Spleen (tissue), 11 donors: Measurements from ENCODE around the gene NT5E. TPM values are rescaled to one million over a fixed set of nuclear protein-coding genes. Genes with fewer than 3 reads are reported as not detected.

Experiments
- DNase-seq: peaks from one replicate; pipeline ENCODE4 v3.0.0-alpha.2; 2020
- H3K27ac ChIP-seq, 8 donors: fragments of 200-600 bp; sonication (generic) in 7 of 8; 1 replicate in 4 of 8; 2 replicates in 4 of 8; pipeline versions ENCODE4 v1.5.0 to v1.8.0; 2016 to 2021; ENCODE audit warnings: inconsistent platforms in 4 of 8, mild to moderate bottlenecking in 4 of 8, moderate library complexity in 1 of 8
- H3K27me3 ChIP-seq, 7 donors: fragments of 200-600 bp; sonication (generic) in 6 of 7; replicated peaks in 1 of 7; 1 replicate in 4 of 7; 2 replicates in 3 of 7; pipeline versions ENCODE4 v1.5.0 to v1.8.0; 2016 to 2021; ENCODE audit warnings: inconsistent platforms in 3 of 7, mild to moderate bottlenecking in 1 of 7
- H3K36me3 ChIP-seq, 6 donors: fragments of 200-600 bp; sonication (generic) in 5 of 6; 1 replicate in 4 of 6; 2 replicates in 2 of 6; pipeline versions ENCODE4 v1.5.0 to v1.8.0; 2016 to 2021; ENCODE audit warnings: inconsistent platforms in 2 of 6
- H3K4me1 ChIP-seq, 6 donors: fragments of 200-600 bp; sonication (generic) in 5 of 6; 1 replicate in 3 of 6; 2 replicates in 3 of 6; pipeline versions ENCODE4 v1.5.0 to v1.8.0; 2016 to 2021; ENCODE audit warnings: inconsistent platforms in 3 of 6
- H3K4me3 ChIP-seq, 8 donors: fragments of 200-600 bp; sonication (generic) in 7 of 8; 1 replicate in 4 of 8; 2 replicates in 4 of 8; pipeline versions ENCODE4 v1.5.0 to v1.8.0; 2016 to 2021; ENCODE audit warnings: inconsistent platforms in 4 of 8, mild to moderate bottlenecking in 4 of 8, moderate library complexity in 2 of 8
- H3K9me3 ChIP-seq, 8 donors: fragments of 200-600 bp; sonication (generic) in 7 of 8; 1 replicate in 4 of 8; 2 replicates in 4 of 8; pipeline versions ENCODE4 v1.5.0 to v1.8.0; 2016 to 2021; ENCODE audit warnings: inconsistent platforms in 4 of 8
- POLR2A ChIP-seq, 3 donors: fragments of 450-650 bp; IDR thresholded peaks; one replicate each; pipeline ENCODE4 v1.5.1; 2017; ENCODE audit warnings: antibody characterized with exemption in 3 of 3, mild to moderate bottlenecking in 1 of 3
- POLR2AphosphoS5 ChIP-seq, 3 donors: sonication (generic); formaldehyde crosslinking; IDR thresholded peaks; one replicate each; pipeline ENCODE4 v1.5.1; 2017; ENCODE audit warnings: antibody characterized with exemption in 3 of 3
- WGBS, 5 donors: extraction: QIAGEN DNeasy Blood & Tissue Kit in 3 of 5; methylation state at CpG; one replicate each; pipeline versions ENCODE4 v1.1.5 to v1.1.7; 2013 to 2018; 5-methylcytosine and 5-hydroxymethylcytosine counted together
- intact Hi-C: fragments of 100-400 bp; cut with DNase I; formaldehyde crosslinking; loops from one replicate; pipeline ENCODE4 v1.15.0; 2023; ENCODE audit warnings: low total_unique reads
- polyA plus RNA-seq, 3 donors: library from polyadenylated mRNA; stranded (reverse); fragments of 200-250 nt; gene quantifications; one replicate each; pipeline ENCODE4 v1.2.1, GENCODE V29; 2013
- total RNA-seq, 7 donors: library from RNA; depleted of rRNA in 3 of 7; stranded (reverse); fragments of >200 nt in 3 of 7; fragmentation: NEBNext Ultra II Directional in 4 of 7; extraction: Animal tissue kit (Norgen Biotek cat#: 25700) in 4 of 7; gene quantifications; one replicate each; pipeline versions ENCODE4 v1.1.0 to v1.2.1, GENCODE V29; 2016 to 2021
- TF ChIP-seq, protein P1 (sequence below), 11 experiments: fragments of 200-600 bp in 7 of 11; fragments of 450-650 bp in 4 of 11; sonication (generic) in 4 of 11; IDR thresholded peaks in 8 of 11; conservative IDR thresholded peaks in 3 of 11; 1 replicate in 7 of 11; 2 replicates in 4 of 11; pipeline versions ENCODE4 v1.4.0 to v1.8.0; 2016 to 2021; ENCODE audit warnings: antibody characterized with exemption in 11 of 11, inconsistent platforms in 4 of 11, mild to moderate bottlenecking in 1 of 11
- donor health status: healthy with polysubstance abuse.
- donor health status: DM: no; HTN: no; CAD: no; lungs with moderate emphysema.
- donor health status: DM: no; HTN: no; CAD: no.
- donor health status: Bipolar disorder and iron deficiency.
- donor health status: healthy.
- donor health status: DM: no; HTN: no; CAD: no.
- donor health status: DM: yes; HTN: yes; CAD: no.

NT5E gene
- total and polyA plus RNA-seq, 10 donors = 8.4 to 32.2 (median 19.1) TPM

DNA sequence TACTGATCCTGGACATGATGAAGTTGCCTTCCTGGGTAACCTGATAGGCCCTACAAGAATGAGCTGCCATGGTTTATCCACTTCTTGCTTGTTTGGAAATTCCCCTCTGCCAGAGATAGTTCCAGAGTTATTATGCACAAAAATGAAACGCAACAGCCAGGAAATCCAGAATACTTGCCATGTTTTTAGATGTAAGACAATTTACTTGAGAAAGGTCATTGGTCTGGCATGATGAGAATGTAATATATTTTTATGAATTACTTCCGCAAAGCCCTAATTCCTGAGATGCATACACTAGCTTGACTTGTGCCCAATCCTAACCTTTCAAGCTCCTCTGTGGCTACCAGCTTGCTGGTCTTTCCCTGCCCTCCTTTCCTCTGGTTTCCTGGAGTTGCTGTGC is 27.9 kb upstream of the NT5E start:
- TF ChIP-seq POLR2AphosphoS5 (IDR thresholded peaks at IDR 0.05) (no peak), POLR2A (IDR thresholded peaks at IDR 0.05) (no peak)
- TF ChIP-seq, protein P1, sequence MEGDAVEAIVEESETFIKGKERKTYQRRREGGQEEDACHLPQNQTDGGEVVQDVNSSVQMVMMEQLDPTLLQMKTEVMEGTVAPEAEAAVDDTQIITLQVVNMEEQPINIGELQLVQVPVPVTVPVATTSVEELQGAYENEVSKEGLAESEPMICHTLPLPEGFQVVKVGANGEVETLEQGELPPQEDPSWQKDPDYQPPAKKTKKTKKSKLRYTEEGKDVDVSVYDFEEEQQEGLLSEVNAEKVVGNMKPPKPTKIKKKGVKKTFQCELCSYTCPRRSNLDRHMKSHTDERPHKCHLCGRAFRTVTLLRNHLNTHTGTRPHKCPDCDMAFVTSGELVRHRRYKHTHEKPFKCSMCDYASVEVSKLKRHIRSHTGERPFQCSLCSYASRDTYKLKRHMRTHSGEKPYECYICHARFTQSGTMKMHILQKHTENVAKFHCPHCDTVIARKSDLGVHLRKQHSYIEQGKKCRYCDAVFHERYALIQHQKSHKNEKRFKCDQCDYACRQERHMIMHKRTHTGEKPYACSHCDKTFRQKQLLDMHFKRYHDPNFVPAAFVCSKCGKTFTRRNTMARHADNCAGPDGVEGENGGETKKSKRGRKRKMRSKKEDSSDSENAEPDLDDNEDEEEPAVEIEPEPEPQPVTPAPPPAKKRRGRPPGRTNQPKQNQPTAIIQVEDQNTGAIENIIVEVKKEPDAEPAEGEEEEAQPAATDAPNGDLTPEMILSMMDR (IDR thresholded peaks at IDR 0.05 in 8 of 11, conservative IDR thresholded peaks at IDR 0.05 in 3 of 11) = no peak
- intact Hi-C loops = no loop called here
- WGBS, 5 donors = 72 to 92% (median 78%) methylated on average over 2 of the region's 2 CpGs
- Histone ChIP-seq H3K4me1 (peaks cover 0 to 14% (median 0%) of the 10 kb centered on the region in 6 donors), H3K36me3 (no peaks in the 10 kb centered on the region), H3K9me3 (peaks cover 0 to 26% (median 20%) of the 10 kb centered on the region in 8 donors), H3K27me3 (no peaks in the 10 kb centered on the region), H3K27ac (no peak overlapping the region), H3K4me3 (no peak overlapping the region)
- no peak for DNase-seq

DNA sequence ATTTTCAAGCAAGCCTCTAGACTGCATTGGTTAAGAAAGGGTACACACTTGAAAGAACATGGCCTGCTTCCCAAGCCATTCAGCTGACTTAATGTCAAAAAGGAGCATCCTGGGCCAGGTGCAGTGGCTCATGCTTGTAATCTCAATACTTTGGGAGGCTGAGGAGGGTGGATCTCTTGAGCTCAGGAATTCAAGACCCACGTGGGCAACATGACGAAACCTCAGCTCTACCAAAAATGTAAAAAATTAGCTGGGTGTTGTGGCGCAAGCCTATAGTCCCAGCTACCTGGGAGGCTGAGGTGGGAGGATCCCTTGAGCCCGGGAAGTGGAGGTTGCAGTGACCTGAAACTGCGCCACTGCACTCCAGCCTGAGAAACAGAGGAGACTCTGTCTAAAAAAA is 26.9 kb upstream of the NT5E start:
- peaks cover 0 to 28% (median 21%) of the 10 kb centered on the region in 8 donors for H3K9me3 ChIP-seq
- intact Hi-C loops = no loop called here

DNA sequence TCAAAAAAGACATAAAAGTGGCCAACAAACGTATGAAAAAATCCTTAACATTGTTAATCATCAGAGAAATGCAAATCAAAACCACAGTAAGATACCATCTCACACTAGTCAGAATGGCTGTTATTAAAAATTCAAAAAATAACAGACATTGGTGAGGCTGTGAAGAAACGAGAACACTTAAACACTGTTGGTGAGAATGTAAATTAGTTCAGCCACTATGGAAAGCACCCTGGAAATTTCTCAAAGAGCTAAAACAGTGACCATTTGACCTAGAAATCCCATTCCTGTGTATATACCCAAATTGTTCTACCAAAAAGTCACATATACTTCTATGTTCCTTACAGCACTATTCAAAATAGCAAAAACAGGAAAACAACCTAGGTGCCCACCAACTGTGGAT is 24.9 kb upstream of the NT5E start:
- Histone ChIP-seq H3K27me3 (no peaks in the 10 kb centered on the region), H3K4me3 (no peak overlapping the region), H3K9me3 (peaks cover 0 to 28% (median 21%) of the 10 kb centered on the region in 8 donors), H3K36me3 (no peaks in the 10 kb centered on the region), H3K4me1 (no peaks in the 10 kb centered on the region), H3K27ac (no peak overlapping the region)
- no peak for TF ChIP-seq POLR2A (IDR thresholded peaks at IDR 0.05)
- DNase-seq = no peak
- intact Hi-C loops = no loop called here
- 72 to 84% (median 78%) methylated on average over 2 of the region's 2 CpGs for WGBS, 5 donors

More for the DNA sequence above, 26.9 kb upstream of the NT5E start:
- H3K27ac ChIP-seq = no peak overlapping the region
- no peaks in the 10 kb centered on the region for H3K27me3 ChIP-seq
- H3K4me1 ChIP-seq = peaks cover 0 to 14% (median 0%) of the 10 kb centered on the region in 6 donors
- no peak for DNase-seq
- TF ChIP-seq, protein P1 (IDR thresholded peaks at IDR 0.05 in 8 of 11, conservative IDR thresholded peaks at IDR 0.05 in 3 of 11) = no peak
- no peak for TF ChIP-seq POLR2A (IDR thresholded peaks at IDR 0.05)
- no peak for TF ChIP-seq POLR2AphosphoS5 (IDR thresholded peaks at IDR 0.05)
- H3K36me3 ChIP-seq = no peaks in the 10 kb centered on the region
- WGBS, 5 donors = 80 to 92% (median 88%) methylated on average over 5 of the region's 5 CpGs
- H3K4me3 ChIP-seq = no peak overlapping the region

DNA sequence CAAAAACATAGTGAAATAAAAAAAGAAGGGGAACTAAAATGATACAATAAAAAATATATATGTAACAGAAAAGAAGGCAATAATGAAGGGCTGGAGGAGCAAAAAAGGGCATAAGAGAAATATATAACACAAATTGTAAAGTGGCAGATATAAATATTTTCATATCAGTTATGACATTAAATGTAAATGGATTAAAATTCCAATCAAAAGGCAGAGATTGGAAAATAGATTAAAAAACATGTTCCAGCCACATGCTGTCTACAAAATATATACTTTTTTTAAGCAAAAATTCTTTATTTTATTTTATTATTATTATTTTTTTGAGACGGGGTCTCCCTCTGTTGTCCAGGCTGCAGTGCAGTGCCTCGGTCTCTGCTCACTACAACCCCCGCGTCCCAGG is 23.9 kb upstream of the NT5E start:
- Histone ChIP-seq H3K4me3 (no peak overlapping the region), H3K4me1 (no peaks in the 10 kb centered on the region), H3K27me3 (no peaks in the 10 kb centered on the region), H3K36me3 (no peaks in the 10 kb centered on the region), H3K27ac (no peak overlapping the region), H3K9me3 (peaks cover 0 to 28% (median 21%) of the 10 kb centered on the region in 8 donors)
- intact Hi-C loops = no loop called here
- 91 to 97% (median 96%) methylated on average over 4 of the region's 4 CpGs for WGBS, 5 donors
- DNase-seq = no peak
- TF ChIP-seq POLR2A (IDR thresholded peaks at IDR 0.05) (no peak), POLR2AphosphoS5 (IDR thresholded peaks at IDR 0.05) (no peak)
- TF ChIP-seq, protein P1 (IDR thresholded peaks at IDR 0.05 in 8 of 11, conservative IDR thresholded peaks at IDR 0.05 in 3 of 11) = no peak

DNA sequence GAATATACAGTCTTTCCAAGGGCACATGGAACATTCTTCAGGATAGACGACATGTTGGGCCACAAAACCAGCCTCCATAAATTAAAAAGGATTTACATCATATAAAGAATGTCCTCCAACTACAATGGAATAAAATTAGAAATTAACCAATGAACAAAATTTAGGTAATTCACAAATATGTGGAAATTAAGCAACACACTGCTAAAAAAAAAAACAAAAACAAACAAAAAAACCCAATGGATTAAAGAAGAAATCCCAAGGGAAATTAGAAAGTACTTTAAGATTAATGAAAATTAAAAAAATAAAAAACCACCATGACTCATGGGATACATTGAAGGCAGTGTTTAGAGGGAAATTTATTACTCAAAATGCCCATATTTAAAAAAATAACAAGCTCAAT is 21.4 kb upstream of the NT5E start:
- H3K4me3 ChIP-seq = no peak overlapping the region
- peaks cover 0 to 34% (median 21%) of the 10 kb centered on the region in 8 donors for H3K9me3 ChIP-seq
- WGBS, 5 donors = 83 to 100% (median 91%) methylated on average over 1 of the region's 1 CpG
- H3K4me1 ChIP-seq = no peaks in the 10 kb centered on the region
- no peaks in the 10 kb centered on the region for H3K27me3 ChIP-seq
- intact Hi-C loops = no loop called here
- TF ChIP-seq, protein P1 (IDR thresholded peaks at IDR 0.05 in 8 of 11, conservative IDR thresholded peaks at IDR 0.05 in 3 of 11) = no peak
- TF ChIP-seq POLR2A (IDR thresholded peaks at IDR 0.05) = no peak
- no peak for TF ChIP-seq POLR2AphosphoS5 (IDR thresholded peaks at IDR 0.05)
- DNase-seq = no peak
- no peak overlapping the region for H3K27ac ChIP-seq
- no peaks in the 10 kb centered on the region for H3K36me3 ChIP-seq
